Gastroesophageal sphincter (tissue), 3 donors: ENCODE results near the gene TBP.

Experiments
- CTCF ChIP-seq, 4 experiments: fragments of 200-600 bp in 2 of 4; fragments of 450-650 bp in 2 of 4; sonication (generic) in 1 of 4; IDR thresholded peaks; one replicate each; pipeline ENCODE4 v1.5.1; 2017 to 2019; ENCODE audit warnings: antibody characterized with exemption in 4 of 4, mild to moderate bottlenecking in 2 of 4, moderate library complexity in 2 of 4
- POLR2AphosphoS5 ChIP-seq: sonication (generic); formaldehyde crosslinking; IDR thresholded peaks from one replicate; pipeline ENCODE4 v1.6.1; 2017; ENCODE audit warnings: antibody characterized with exemption

- no peak for TF ChIP-seq CTCF (IDR thresholded peaks at IDR 0.05)
- TF ChIP-seq POLR2AphosphoS5, result no peak
These were observed 43.1 kb downstream of the TBP start for GRCh38 chr6:170597278-170597677.
